ENCODE data around the gene CDK17. TPM values are rescaled to one million over a fixed set of nuclear protein-coding genes. Genes with fewer than 3 reads are reported as not detected.

The CDK17 gene
- total and polyA plus RNA-seq, 2 of the 8 experiments (the other 6 are each of a cell fraction or from before 2014, with no cell fraction given), result 5.8 to 20.0 TPM

GRCh38 chr12:96289067-96289466, 111.2 kb downstream of the CDK17 start:
- Histone ChIP-seq H2BK15ac (ENCODE audit: low read length) (no peak overlapping the region), H4K91ac (replicated peaks; ENCODE audit: insufficient read length, low read length) (no peak overlapping the region), H3K23ac (ENCODE audit: insufficient read length) (no peak overlapping the region), H3K4ac (replicated peaks; ENCODE audit: insufficient read length, low read depth, low read length) (no peak overlapping the region), H3K9me3 (ENCODE audit: insufficient read depth in 2 of 2, low read depth in 1 of 2, low read length in 1 of 2) (no peaks in the 10 kb centered on the region), H3K79me1 (ENCODE audit: low read depth, low read length) (no peaks in the 10 kb centered on the region), H2BK5ac (ENCODE audit: low read depth, low read length) (no peak overlapping the region), H4K20me1 (replicated peaks in 1 of 2; ENCODE audit: control insufficient read depth in 1 of 2, insufficient read depth in 2 of 2, low read length in 2 of 2) (peaks cover 0 to 1% of the 10 kb centered on the region in 2 experiments), H2AK5ac (ENCODE audit: low read depth, low read length) (no peak overlapping the region), H3K56ac (replicated peaks; ENCODE audit: insufficient read length, low read depth, low read length) (no peak overlapping the region), H2AFZ (ENCODE audit: low read length) (no peak overlapping the region), H4K5ac (ENCODE audit: insufficient read length, low read depth, low read length) (no peak overlapping the region), H3K27ac (ENCODE audit: low read depth, low read length) (no peak overlapping the region), H3K9ac (replicated peaks in 1 of 4; ENCODE audit: extremely low read depth in 1 of 4, low read depth in 3 of 4, low read length in 3 of 4) (no peak overlapping the region), H3K4me2 (ENCODE audit: insufficient read depth in 1 of 2, low read depth in 2 of 2, low read length in 2 of 2) (no peak overlapping the region), H3K23me2 (ENCODE audit: low read depth, low read length) (no peaks in the 10 kb centered on the region), H4K8ac (ENCODE audit: extremely low read depth, insufficient read depth, low read length) (no peak overlapping the region), H3K79me2 (ENCODE audit: control insufficient read depth in 1 of 2, insufficient read depth in 2 of 2, low read length in 2 of 2) (no peaks in the 10 kb centered on the region), H3K36me3 (ENCODE audit: control insufficient read depth in 2 of 4, insufficient read depth in 4 of 4, low read length in 3 of 4) (peaks cover 0 to 22% (median 5%) of the 10 kb centered on the region in 4 experiments; a peak in 4 of 8 replicates), H3K18ac (ENCODE audit: extremely low read depth, low read length) (no peak overlapping the region), H2BK12ac (ENCODE audit: low read depth, low read length) (no peak overlapping the region), H3K14ac (ENCODE audit: insufficient read length) (no peak overlapping the region), H2BK120ac (replicated peaks; ENCODE audit: low read depth, low read length) (no peak overlapping the region), H3K4me1 (replicated peaks in 1 of 4; ENCODE audit: control insufficient read depth in 3 of 4, insufficient read depth in 4 of 4, low read length in 3 of 4) (no peaks in the 10 kb centered on the region; a peak in 1 of 7 replicates), H3K27me3 (replicated peaks in 1 of 4; ENCODE audit: control insufficient read depth in 3 of 4, extremely low read depth in 1 of 4, insufficient read depth in 3 of 4, low read length in 3 of 4) (no peaks in the 10 kb centered on the region), H3K4me3 (ENCODE audit: extremely low read depth in 1 of 4, insufficient read depth in 2 of 4, low read depth in 3 of 4, low read length in 4 of 4) (no peak overlapping the region), H2BK20ac (ENCODE audit: low read length) (no peak overlapping the region)
- no peak for DNase-seq (ENCODE audit: low read depth in 1 of 2, low spot score in 2 of 2)
- POLR2A ChIA-PET (ENCODE audit: partially characterized antibody), result no interaction called here
- CTCF ChIA-PET (ENCODE audit: partially characterized antibody), result no interaction called here
- 83% methylated on average over 5 of the region's 5 CpGs; no CpG with 5 or more reads in 1 of the 2 experiments for WGBS, 2 experiments (ENCODE audit: extremely low coverage in 1 of 2, insufficient coverage in 1 of 2, insufficient read length in 1 of 2, insufficient replicate concordance in 2 of 2, low coverage in 1 of 2, low lambda C conversion rate in 2 of 2, missing lambda C conversion rate in 1 of 2)
- FAIRE-seq, result no peak
- TF ChIP-seq HDAC6 (IDR thresholded peaks at IDR 0.05; ENCODE audit: low read depth, low read length), result no peak
- TF ChIP-seq CBX5 (IDR thresholded peaks at IDR 0.05; ENCODE audit: low read depth, low read length), result no peak
- no peak for TF ChIP-seq SAP30 (IDR thresholded peaks at IDR 0.05; ENCODE audit: insufficient read depth, insufficient replicate concordance, low read length)
- no peak for TF ChIP-seq ZNF274 (IDR thresholded peaks at IDR 0.05; ENCODE audit: borderline replicate concordance, extremely low read depth, low read length)
- TF ChIP-seq RXRA (IDR thresholded peaks at IDR 0.05; ENCODE audit: insufficient read depth, low read depth, low read length), result no peak
- TF ChIP-seq CBX8 (IDR thresholded peaks at IDR 0.05; ENCODE audit: borderline replicate concordance, low read depth, low read length), result no peak
- TF ChIP-seq SP1 (IDR thresholded peaks at IDR 0.05; ENCODE audit: low read depth, low read length), result no peak
- TF ChIP-seq GABPA (IDR thresholded peaks at IDR 0.05; ENCODE audit: borderline replicate concordance, insufficient read depth, low read length), result no peak
- no peak for TF ChIP-seq CHD2 (IDR thresholded peaks at IDR 0.05; ENCODE audit: low read length)
- no peak for TF ChIP-seq USF2 (IDR thresholded peaks at IDR 0.05; ENCODE audit: low read length)
- TF ChIP-seq CHD1 (IDR thresholded peaks at IDR 0.05; ENCODE audit: low read depth, low read length), result no peak
- no peak for TF ChIP-seq CTBP2 (IDR thresholded peaks at IDR 0.05; ENCODE audit: borderline replicate concordance, insufficient read depth, insufficient read length, low read length)
- no peak for TF ChIP-seq RNF2 (IDR thresholded peaks at IDR 0.05; ENCODE audit: borderline replicate concordance, low read depth, low read length, missing control alignments, poor library complexity, severe bottlenecking)
